ENCODE results near the gene STN1. TPM values are rescaled to one million over a fixed set of nuclear protein-coding genes. Genes with fewer than 3 reads are reported as not detected.

Gene STN1
- polyA plus RNA-seq, 1 donor = 13.4 TPM

GRCh38 chr10:103949728-103950127 is 31.7 kb upstream of the STN1 start:
- Histone ChIP-seq H3K4me3 (ENCODE audit: low read length) (no peak overlapping the region), H3K27ac (ENCODE audit: low read length) (no peak overlapping the region), H3K4me1 (ENCODE audit: control insufficient read depth, insufficient read depth, low read length) (no peaks in the 10 kb centered on the region), H3K27me3 (ENCODE audit: control insufficient read depth, insufficient read depth, low read length) (no peaks in the 10 kb centered on the region), H3K9me3 (ENCODE audit: control insufficient read depth, low read depth, low read length) (no peaks in the 10 kb centered on the region), H3K36me3 (ENCODE audit: control insufficient read depth, insufficient read depth, low read length) (no peaks in the 10 kb centered on the region)
- DNase-seq = no peak
- WGBS (ENCODE audit: insufficient coverage, low lambda C conversion rate) = no CpG with 5 or more reads among the region's 4 CpGs

GRCh38 chr10:103947799-103948516 is 30.0 kb upstream of the STN1 start:
- Histone ChIP-seq H3K4me1 (ENCODE audit: control insufficient read depth, insufficient read depth, low read length) (no peaks in the 10 kb centered on the region), H3K9me3 (ENCODE audit: control insufficient read depth, low read depth, low read length) (no peaks in the 10 kb centered on the region), H3K27ac (ENCODE audit: low read length) (no peak overlapping the region), H3K36me3 (ENCODE audit: control insufficient read depth, insufficient read depth, low read length) (no peaks in the 10 kb centered on the region), H3K4me3 (ENCODE audit: low read length) (no peak overlapping the region), H3K27me3 (ENCODE audit: control insufficient read depth, insufficient read depth, low read length) (no peaks in the 10 kb centered on the region)
- DNase-seq = no peak
- WGBS (ENCODE audit: insufficient coverage, low lambda C conversion rate) = no CpG with 5 or more reads among the region's 3 CpGs

GRCh38 chr10:103942866-103943265 is 24.9 kb upstream of the STN1 start:
- H3K36me3 ChIP-seq (ENCODE audit: control insufficient read depth, insufficient read depth, low read length) = no peaks in the 10 kb centered on the region
- H3K9me3 ChIP-seq (ENCODE audit: control insufficient read depth, low read depth, low read length) = no peaks in the 10 kb centered on the region
- no peaks in the 10 kb centered on the region for H3K27me3 ChIP-seq (ENCODE audit: control insufficient read depth, insufficient read depth, low read length)
- no peak for DNase-seq
- H3K4me3 ChIP-seq (ENCODE audit: low read length) = no peak overlapping the region
- H3K4me1 ChIP-seq (ENCODE audit: control insufficient read depth, insufficient read depth, low read length) = no peaks in the 10 kb centered on the region
- no peak overlapping the region for H3K27ac ChIP-seq (ENCODE audit: low read length)
- 50% methylated on average over 2 of the region's 2 CpGs for WGBS (ENCODE audit: insufficient coverage, low lambda C conversion rate)

- Histone ChIP-seq H3K9me3 (ENCODE audit: control insufficient read depth, low read depth, low read length) (no peaks in the 10 kb centered on the region), H3K27me3 (ENCODE audit: control insufficient read depth, insufficient read depth, low read length) (no peaks in the 10 kb centered on the region), H3K4me1 (ENCODE audit: control insufficient read depth, insufficient read depth, low read length) (no peaks in the 10 kb centered on the region), H3K36me3 (ENCODE audit: control insufficient read depth, insufficient read depth, low read length) (no peaks in the 10 kb centered on the region), H3K4me3 (ENCODE audit: low read length) (no peak overlapping the region), H3K27ac (ENCODE audit: low read length) (no peak overlapping the region)
- no peak for DNase-seq
- WGBS (ENCODE audit: insufficient coverage, low lambda C conversion rate) = no CpG with 5 or more reads among the region's 2 CpGs
Measured at GRCh38 chr10:103941801-103942200, 23.8 kb upstream of the STN1 start.

GRCh38 chr10:103939522-103939921 is 21.5 kb upstream of the STN1 start:
- Histone ChIP-seq H3K4me3 (ENCODE audit: low read length) (no peak overlapping the region), H3K36me3 (ENCODE audit: control insufficient read depth, insufficient read depth, low read length) (no peaks in the 10 kb centered on the region), H3K27ac (ENCODE audit: low read length) (no peak overlapping the region), H3K27me3 (ENCODE audit: control insufficient read depth, insufficient read depth, low read length) (no peaks in the 10 kb centered on the region), H3K4me1 (ENCODE audit: control insufficient read depth, insufficient read depth, low read length) (no peaks in the 10 kb centered on the region), H3K9me3 (ENCODE audit: control insufficient read depth, low read depth, low read length) (no peaks in the 10 kb centered on the region)
- no peak for DNase-seq

GRCh38 chr10:103936022-103936421 is 18.0 kb upstream of the STN1 start:
- Histone ChIP-seq H3K27ac (ENCODE audit: low read length) (no peak overlapping the region), H3K27me3 (ENCODE audit: control insufficient read depth, insufficient read depth, low read length) (no peaks in the 10 kb centered on the region), H3K36me3 (ENCODE audit: control insufficient read depth, insufficient read depth, low read length) (no peaks in the 10 kb centered on the region), H3K9me3 (ENCODE audit: control insufficient read depth, low read depth, low read length) (no peaks in the 10 kb centered on the region), H3K4me3 (ENCODE audit: low read length) (no peak overlapping the region), H3K4me1 (ENCODE audit: control insufficient read depth, insufficient read depth, low read length) (no peaks in the 10 kb centered on the region)
- DNase-seq = no peak
- WGBS (ENCODE audit: insufficient coverage, low lambda C conversion rate) = no CpG with 5 or more reads among the region's 6 CpGs

GRCh38 chr10:103934308-103934707 is 16.3 kb upstream of the STN1 start:
- H3K9me3 ChIP-seq (ENCODE audit: control insufficient read depth, low read depth, low read length) = no peaks in the 10 kb centered on the region
- no peaks in the 10 kb centered on the region for H3K36me3 ChIP-seq (ENCODE audit: control insufficient read depth, insufficient read depth, low read length)
- H3K27ac ChIP-seq (ENCODE audit: low read length) = no peak overlapping the region
- WGBS (ENCODE audit: insufficient coverage, low lambda C conversion rate) = 100% methylated on average over 3 of the region's 6 CpGs
- H3K27me3 ChIP-seq (ENCODE audit: control insufficient read depth, insufficient read depth, low read length) = no peaks in the 10 kb centered on the region
- H3K4me1 ChIP-seq (ENCODE audit: control insufficient read depth, insufficient read depth, low read length) = no peaks in the 10 kb centered on the region
- DNase-seq = no peak
- no peak overlapping the region for H3K4me3 ChIP-seq (ENCODE audit: low read length)

GRCh38 chr10:103933557-103934121 is 15.7 kb upstream of the STN1 start:
- H3K27ac ChIP-seq (ENCODE audit: low read length) = no peak overlapping the region
- no peaks in the 10 kb centered on the region for H3K9me3 ChIP-seq (ENCODE audit: control insufficient read depth, low read depth, low read length)
- H3K27me3 ChIP-seq (ENCODE audit: control insufficient read depth, insufficient read depth, low read length) = no peaks in the 10 kb centered on the region
- no peak overlapping the region for H3K4me3 ChIP-seq (ENCODE audit: low read length)
- H3K36me3 ChIP-seq (ENCODE audit: control insufficient read depth, insufficient read depth, low read length) = no peaks in the 10 kb centered on the region
- H3K4me1 ChIP-seq (ENCODE audit: control insufficient read depth, insufficient read depth, low read length) = peaks cover 4% of the 10 kb centered on the region
- no CpG with 5 or more reads among the region's 4 CpGs for WGBS (ENCODE audit: insufficient coverage, low lambda C conversion rate)
- DNase-seq = no peak

GRCh38 chr10:103932971-103933370 is 15.0 kb upstream of the STN1 start:
- 67% methylated on average over 1 of the region's 3 CpGs for WGBS (ENCODE audit: insufficient coverage, low lambda C conversion rate)
- Histone ChIP-seq H3K27me3 (ENCODE audit: control insufficient read depth, insufficient read depth, low read length) (no peaks in the 10 kb centered on the region), H3K9me3 (ENCODE audit: control insufficient read depth, low read depth, low read length) (no peaks in the 10 kb centered on the region), H3K4me1 (ENCODE audit: control insufficient read depth, insufficient read depth, low read length) (peaks cover 4% of the 10 kb centered on the region), H3K27ac (ENCODE audit: low read length) (no peak overlapping the region), H3K4me3 (ENCODE audit: low read length) (no peak overlapping the region), H3K36me3 (ENCODE audit: control insufficient read depth, insufficient read depth, low read length) (no peaks in the 10 kb centered on the region)
- DNase-seq = no peak

- peaks cover 4% of the 10 kb centered on the region for H3K4me1 ChIP-seq (ENCODE audit: control insufficient read depth, insufficient read depth, low read length)
- WGBS (ENCODE audit: insufficient coverage, low lambda C conversion rate) = no CpG with 5 or more reads among the region's 7 CpGs
- no peak overlapping the region for H3K27ac ChIP-seq (ENCODE audit: low read length)
- H3K36me3 ChIP-seq (ENCODE audit: control insufficient read depth, insufficient read depth, low read length) = no peaks in the 10 kb centered on the region
- no peaks in the 10 kb centered on the region for H3K9me3 ChIP-seq (ENCODE audit: control insufficient read depth, low read depth, low read length)
- DNase-seq = no peak
- no peak overlapping the region for H3K4me3 ChIP-seq (ENCODE audit: low read length)
- H3K27me3 ChIP-seq (ENCODE audit: control insufficient read depth, insufficient read depth, low read length) = no peaks in the 10 kb centered on the region
Measured at GRCh38 chr10:103932271-103932670, 14.3 kb upstream of the STN1 start.

GRCh38 chr10:103931603-103932002 is 13.6 kb upstream of the STN1 start:
- no CpG with 5 or more reads among the region's 2 CpGs for WGBS (ENCODE audit: insufficient coverage, low lambda C conversion rate)
- Histone ChIP-seq H3K4me1 (ENCODE audit: control insufficient read depth, insufficient read depth, low read length) (peaks cover 4% of the 10 kb centered on the region), H3K9me3 (ENCODE audit: control insufficient read depth, low read depth, low read length) (no peaks in the 10 kb centered on the region), H3K36me3 (ENCODE audit: control insufficient read depth, insufficient read depth, low read length) (no peaks in the 10 kb centered on the region), H3K27ac (ENCODE audit: low read length) (no peak overlapping the region), H3K27me3 (ENCODE audit: control insufficient read depth, insufficient read depth, low read length) (no peaks in the 10 kb centered on the region), H3K4me3 (ENCODE audit: low read length) (no peak overlapping the region)
- no peak for DNase-seq
